ENCODE measurements around the gene XRCC3.

Gene XRCC3

GRCh38 chr14:103696070-103696402 lies 19.2 kb downstream of the XRCC3 start:
- Histone ChIP-seq H3K9me2 (replicated peaks; ENCODE audit: insufficient read depth, low read length) (no peaks in the 10 kb centered on the region), H3K27me3 (ENCODE audit: low read length) (no peaks in the 10 kb centered on the region), H3K9me3 (ENCODE audit: insufficient read depth, low read length) (no peaks in the 10 kb centered on the region), H2AFZ (ENCODE audit: low read depth, low read length, severe bottlenecking) (no peak overlapping the region), H3K36me3 (ENCODE audit: low read length) (no peaks in the 10 kb centered on the region), H3K27ac (ENCODE audit: low read depth, low read length) (peak overlapping the region; percentile 95), H3F3A (ENCODE audit: insufficient read depth) (peaks cover 73% of the 10 kb centered on the region), H4K20me1 (ENCODE audit: low read depth, low read length) (no peaks in the 10 kb centered on the region), H3K4me3 (ENCODE audit: insufficient read depth, low read length, poor library complexity, severe bottlenecking) (no peak overlapping the region), H3K9ac (ENCODE audit: low read length) (peak overlapping the region; percentile 51), H3K79me2 (ENCODE audit: insufficient read depth, low read length) (no peaks in the 10 kb centered on the region), H3K4me2 (ENCODE audit: low read depth, low read length, poor library complexity, severe bottlenecking) (peak overlapping the region; percentile 55)
- TF ChIP-seq CTCF (IDR thresholded peaks at IDR 0.05; ENCODE audit: insufficient read depth, low read length, poor library complexity, severe bottlenecking) (no peak), EZH2phosphoT487 (conservative IDR thresholded peaks at IDR 0.05; ENCODE audit: low read length) (no peak)

DNA sequence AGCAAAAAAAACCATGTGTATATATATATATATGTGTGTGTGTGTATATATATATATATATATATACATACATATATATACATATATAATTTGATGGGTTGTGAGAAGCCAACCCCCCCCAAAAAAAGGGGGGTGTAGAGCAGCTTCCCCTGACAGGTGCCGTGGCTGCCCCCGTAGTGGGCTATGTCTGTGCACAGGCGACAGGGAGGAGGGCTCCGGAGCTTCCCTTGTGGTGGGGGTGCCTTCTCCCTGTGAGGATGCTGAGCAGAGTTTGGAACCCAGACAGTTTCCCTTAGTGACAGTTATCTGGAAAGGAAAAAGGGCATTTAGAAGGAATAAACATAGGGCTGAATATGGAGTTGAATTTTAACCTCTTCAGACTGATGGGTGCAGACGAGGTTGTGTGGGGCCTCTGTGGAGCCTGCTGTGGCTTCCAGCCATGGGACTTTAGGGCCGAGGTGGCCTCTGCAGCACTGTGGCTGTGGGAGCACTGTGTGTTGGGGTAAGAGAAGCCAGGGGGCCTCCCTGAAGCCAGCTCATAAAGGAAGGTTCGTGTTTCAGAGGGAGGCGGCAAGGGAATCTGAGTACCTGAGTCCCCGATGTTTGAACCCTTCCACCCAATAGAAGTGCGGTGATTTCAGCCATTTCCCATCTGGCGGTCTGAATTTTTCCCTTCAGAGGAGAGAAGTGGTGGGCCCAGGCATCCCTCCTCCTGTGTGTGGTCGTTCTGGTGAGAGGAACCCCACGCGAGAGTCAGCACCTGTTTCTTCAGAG lies 19.8 kb downstream of the XRCC3 start:
- Histone ChIP-seq H4K20me1 (ENCODE audit: low read depth, low read length) (no peaks in the 10 kb centered on the region), H3K36me3 (ENCODE audit: low read length) (no peaks in the 10 kb centered on the region), H3F3A (ENCODE audit: insufficient read depth) (peaks cover 73% of the 10 kb centered on the region), H3K27ac (ENCODE audit: low read depth, low read length) (peak overlapping the region; percentile 95), H3K27me3 (ENCODE audit: low read length) (no peaks in the 10 kb centered on the region), H3K4me3 (ENCODE audit: insufficient read depth, low read length, poor library complexity, severe bottlenecking) (no peak overlapping the region), H3K9ac (ENCODE audit: low read length) (peak overlapping the region; percentile 51), H3K9me3 (ENCODE audit: insufficient read depth, low read length) (no peaks in the 10 kb centered on the region), H3K79me2 (ENCODE audit: insufficient read depth, low read length) (no peaks in the 10 kb centered on the region), H3K9me2 (replicated peaks; ENCODE audit: insufficient read depth, low read length) (no peaks in the 10 kb centered on the region), H3K4me2 (ENCODE audit: low read depth, low read length, poor library complexity, severe bottlenecking) (peak overlapping the region; percentile 55), H2AFZ (ENCODE audit: low read depth, low read length, severe bottlenecking) (no peak overlapping the region)
- no peak for TF ChIP-seq CTCF (IDR thresholded peaks at IDR 0.05; ENCODE audit: insufficient read depth, low read length, poor library complexity, severe bottlenecking)
- no peak for TF ChIP-seq EZH2phosphoT487 (conservative IDR thresholded peaks at IDR 0.05; ENCODE audit: low read length)

DNA sequence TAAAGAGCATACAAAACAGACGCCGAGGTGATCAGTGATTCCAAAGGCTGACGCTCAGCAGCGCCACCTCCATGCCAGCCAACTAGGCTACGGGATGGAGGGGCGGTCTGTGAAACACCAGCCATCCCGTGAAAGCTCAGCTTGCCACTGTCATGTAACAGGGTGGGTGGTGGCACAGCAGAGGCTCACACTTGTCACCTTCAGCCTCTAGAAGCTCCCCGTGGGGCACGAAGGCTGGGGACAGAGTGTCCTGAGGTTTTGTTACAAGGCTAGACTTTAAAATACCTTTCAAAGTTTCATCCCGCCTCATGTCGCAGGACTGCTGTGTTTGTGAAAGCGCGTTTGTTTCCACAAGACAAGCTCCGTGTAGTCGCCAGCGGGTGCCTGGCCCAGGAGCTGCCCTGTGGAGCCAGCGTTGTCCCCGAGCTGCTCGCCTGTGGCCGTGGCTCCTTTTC lies 20.7 kb downstream of the XRCC3 start:
- Histone ChIP-seq H3K9me3 (ENCODE audit: insufficient read depth, low read length) (no peaks in the 10 kb centered on the region), H2AFZ (ENCODE audit: low read depth, low read length, severe bottlenecking) (no peak overlapping the region), H3K9me2 (replicated peaks; ENCODE audit: insufficient read depth, low read length) (no peaks in the 10 kb centered on the region), H3F3A (ENCODE audit: insufficient read depth) (peaks cover 69% of the 10 kb centered on the region), H3K27ac (ENCODE audit: low read depth, low read length) (peak overlapping the region; percentile 95), H3K27me3 (ENCODE audit: low read length) (no peaks in the 10 kb centered on the region), H3K4me2 (ENCODE audit: low read depth, low read length, poor library complexity, severe bottlenecking) (peak overlapping the region; percentile 55), H3K36me3 (ENCODE audit: low read length) (no peaks in the 10 kb centered on the region), H3K9ac (ENCODE audit: low read length) (no peak overlapping the region), H3K79me2 (ENCODE audit: insufficient read depth, low read length) (no peaks in the 10 kb centered on the region), H3K4me3 (ENCODE audit: insufficient read depth, low read length, poor library complexity, severe bottlenecking) (no peak overlapping the region), H4K20me1 (ENCODE audit: low read depth, low read length) (no peaks in the 10 kb centered on the region)
- TF ChIP-seq EZH2phosphoT487 (conservative IDR thresholded peaks at IDR 0.05; ENCODE audit: low read length) = no peak
- TF ChIP-seq CTCF (IDR thresholded peaks at IDR 0.05; ENCODE audit: insufficient read depth, low read length, poor library complexity, severe bottlenecking) = no peak

Data from SU-DHL-6 (cell line).